ENCODE results near the gene COQ4.
A peak's percentile ranks its signal among the peaks of the same experiment; 100 is the strongest.
"Not testable (repeated sequence)": the region's sequence is repeated elsewhere in the genome, so short reads cannot be mapped to it uniquely, and the experiment has no call there.

The COQ4 gene

GRCh38 chr9:128322404-128323211 is at the start of gene COQ4, which contains the start of gene TRUB2:
TSS of gene COQ4 (plus strand) at chr9:128322839. CDS start at chr9:128322859, 20 bp downstream.
TSS of gene TRUB2 (minus strand) at chr9:128322447. CDS start at chr9:128322408, 39 bp downstream.
- ChIA-PET POLR2A (interaction anchor here (1.2 kb wide), 1 partner anchor 48 kb away, joined by 3 read pairs; the partner anchor contains the start of gene URM1), CTCF (interaction anchor here (1.4 to 3.0 kb wide), 2 partner anchors 14 to 28 kb away, joined by 3 to 18 read pairs; no protein-coding TSS in a partner anchor)
- H3K4me3 ChIP-seq (ENCODE audit: low read depth, low read length): peak within 1 kb of the TSS; percentile 97
- no peak for TF ChIP-seq CTCF (IDR thresholded peaks at IDR 0.05; ENCODE audit: insufficient read depth, low read length, missing control alignments)
- peak; percentile 59 for DNase-seq (ENCODE audit: low read depth, low spot score)

- ChIA-PET POLR2A (no interaction called here), CTCF (interaction anchor here (1.2 to 1.9 kb wide), 2 partner anchors 10 to 19 kb away, joined by 4 to 6 read pairs; no protein-coding TSS in a partner anchor)
- no peak for TF ChIP-seq CTCF (IDR thresholded peaks at IDR 0.05; ENCODE audit: insufficient read depth, low read length, missing control alignments)
Measured at GRCh38 chr9:128274245-128274644, 48.4 kb upstream of the COQ4 start.

GRCh38 chr9:128275198-128276007 is 47.2 kb upstream of the COQ4 start, which contains the start of gene GOLGA2:
TSS of gene GOLGA2 (minus strand) at chr9:128276007. CDS start at chr9:128275976, 31 bp downstream.
- peak within 1 kb of the TSS; percentile 92 for H3K4me3 ChIP-seq (ENCODE audit: low read depth, low read length)
- no peak for TF ChIP-seq CTCF (IDR thresholded peaks at IDR 0.05; ENCODE audit: insufficient read depth, low read length, missing control alignments)
- no peak for DNase-seq (ENCODE audit: low read depth, low spot score)
- ChIA-PET POLR2A (interaction anchor here (0.5 to 0.9 kb wide), 12 partner anchors 14 to 96 kb away, joined by 3 to 5 read pairs (median 3); partner anchors contain the start of gene URM1), CTCF (interaction anchor here (0.6 to 1.0 kb wide), 4 partner anchors 18 to 158 kb away, joined by 3 to 5 read pairs (median 3); no protein-coding TSS in a partner anchor)

More at GRCh38 chr9:128274245-128274644, 48.4 kb upstream of the COQ4 start:
- H3K4me3 ChIP-seq (ENCODE audit: low read depth, low read length): peak overlapping the region; percentile 92
- DNase-seq (ENCODE audit: low read depth, low spot score): no peak

GRCh38 chr9:128276008-128276573 is 46.5 kb upstream of the COQ4 start, which contains the start of gene SWI5:
TSS of gene SWI5 (plus strand) at chr9:128276276.
- no peak for TF ChIP-seq CTCF (IDR thresholded peaks at IDR 0.05; ENCODE audit: insufficient read depth, low read length, missing control alignments)
- CTCF ChIA-PET: interaction anchor here (0.6 to 1.1 kb wide), 4 partner anchors 17 to 163 kb away, joined by 3 read pairs; no protein-coding TSS in a partner anchor
- peak; percentile 88 for DNase-seq (ENCODE audit: low read depth, low spot score)
- POLR2A ChIA-PET: interaction anchor here (0.5 to 0.9 kb wide), 12 partner anchors 13 to 95 kb away, joined by 3 to 5 read pairs (median 3); partner anchors contain the start of gene URM1
- peak within 1 kb of the TSS; percentile 92 for H3K4me3 ChIP-seq (ENCODE audit: low read depth, low read length)

- ChIA-PET POLR2A (interaction anchor here (0.9 kb wide), 4 partner anchors 15 to 95 kb away, joined by 3 to 5 read pairs (median 4); partner anchors contain the start of gene URM1), CTCF (interaction anchor here (1.0 to 2.1 kb wide), 4 partner anchors 12 to 163 kb away, joined by 3 to 11 read pairs (median 4); no protein-coding TSS in a partner anchor)
- DNase-seq (ENCODE audit: low read depth, low spot score): no peak
- peak overlapping the region; percentile 85 for H3K4me3 ChIP-seq (ENCODE audit: low read depth, low read length)
- no peak for TF ChIP-seq CTCF (IDR thresholded peaks at IDR 0.05; ENCODE audit: insufficient read depth, low read length, missing control alignments)
Measured at GRCh38 chr9:128276574-128277270, 45.9 kb upstream of the COQ4 start.

GRCh38 chr9:128279088-128280073 is 43.3 kb upstream of the COQ4 start:
- DNase-seq (ENCODE audit: low read depth, low spot score); POLR2A ChIA-PET: not testable (repeated sequence)
- CTCF ChIA-PET: interaction anchor here (0.9 to 4.4 kb wide), 3 partner anchors 13 to 24 kb away, joined by 3 to 33 read pairs (median 9); no protein-coding TSS in a partner anchor

More at GRCh38 chr9:128279088-128280073, 43.3 kb upstream of the COQ4 start:
- H3K4me3 ChIP-seq (ENCODE audit: low read depth, low read length): not testable (repeated sequence)
